Gastroesophageal sphincter (tissue), 4 donors: Measurements from ENCODE around the gene DYNC1I1. TPM values are rescaled to one million over a fixed set of nuclear protein-coding genes. Genes with fewer than 3 reads are reported as not detected.

Experiments used
- ATAC-seq: fragments of 150-250 bp; one replicate; pipeline ENCODE4 v1.9.1; 2016; ENCODE audit warnings: mild to moderate bottlenecking, moderate library complexity
- H3K27ac ChIP-seq, 4 donors: fragments of 200-600 bp; sonication (generic) in 3 of 4; 1 replicate in 3 of 4; 2 replicates in 1 of 4; pipeline ENCODE4 v1.5.1; 2016 to 2019
- H3K27me3 ChIP-seq: fragments of 200-600 bp; sonication (generic); one replicate; pipeline ENCODE4 v1.5.1; 2019
- H3K36me3 ChIP-seq, 2 donors: fragments of 200-600 bp; sonication (generic); one replicate each; pipeline ENCODE4 v1.5.1; 2019; ENCODE audit warnings: control low read depth in 1 of 2
- H3K4me1 ChIP-seq, 3 donors: fragments of 200-600 bp; sonication (generic); 1 replicate in 2 of 3; 2 replicates in 1 of 3; pipeline ENCODE4 v1.5.1; 2016 to 2019; ENCODE audit warnings: control low read depth in 2 of 3
- H3K4me3 ChIP-seq, 2 donors: fragments of 200-600 bp; sonication (generic); one replicate each; pipeline ENCODE4 v1.5.1; 2019; ENCODE audit warnings: mild to moderate bottlenecking in 1 of 2, moderate library complexity in 1 of 2
- H3K9me3 ChIP-seq, 3 donors: fragments of 200-600 bp; sonication (generic); one replicate each; pipeline ENCODE4 v1.5.1; 2017 to 2019; ENCODE audit warnings: control low read depth in 2 of 3
- CTCF ChIP-seq, 4 experiments: fragments of 200-600 bp in 2 of 4; fragments of 450-650 bp in 2 of 4; sonication (generic) in 1 of 4; IDR thresholded peaks; one replicate each; pipeline ENCODE4 v1.5.1; 2017 to 2019; ENCODE audit warnings: antibody characterized with exemption in 4 of 4, mild to moderate bottlenecking in 2 of 4, moderate library complexity in 2 of 4
- EP300 ChIP-seq: sonication (generic); formaldehyde crosslinking; IDR thresholded peaks from one replicate; pipeline ENCODE4 v1.6.1; 2017; ENCODE audit warnings: antibody characterized with exemption, mild to moderate bottlenecking
- POLR2A ChIP-seq, 2 donors: fragments of 450-650 bp; IDR thresholded peaks; one replicate each; pipeline ENCODE4 v1.6.1; 2017; ENCODE audit warnings: antibody characterized with exemption in 2 of 2, mild to moderate bottlenecking in 2 of 2, moderate library complexity in 1 of 2
- POLR2AphosphoS5 ChIP-seq: sonication (generic); formaldehyde crosslinking; IDR thresholded peaks from one replicate; pipeline ENCODE4 v1.6.1; 2017; ENCODE audit warnings: antibody characterized with exemption
- WGBS, 2 donors: methylation state at CpG; one replicate each; pipeline ENCODE4 v1.1.5; 2018; ENCODE audit warnings: low coverage in 1 of 2; 5-methylcytosine and 5-hydroxymethylcytosine counted together
- total RNA-seq, 4 donors: library from RNA; depleted of rRNA; stranded (reverse); fragments of >200 nt; gene quantifications; one replicate each; pipeline ENCODE4 v1.1.0, GENCODE V29; 2016

Gene DYNC1I1
- total RNA-seq, 4 donors from 2014 or later: 7.6 to 23.8 (median 18.2) TPM

- ATAC-seq: no peak
- H3K4me1 ChIP-seq: no peaks in the 10 kb centered on the region
- H3K27ac ChIP-seq: no peak overlapping the region
- 56 to 89% methylated on average over 1 of the region's 1 CpG for WGBS, 2 donors
- no peak overlapping the region for H3K4me3 ChIP-seq
- H3K9me3 ChIP-seq: no peaks in the 10 kb centered on the region
- no peaks in the 10 kb centered on the region for H3K27me3 ChIP-seq
- peaks cover 0 to 10% of the 10 kb centered on the region in 2 donors for H3K36me3 ChIP-seq
- TF ChIP-seq POLR2AphosphoS5 (no peak), EP300 (no peak), CTCF (IDR thresholded peaks at IDR 0.05) (no peak), POLR2A (IDR thresholded peaks at IDR 0.05) (no peak)
Observed at GRCh38 chr7:96014617-96015016, 242.3 kb downstream of the DYNC1I1 start.

GRCh38 chr7:96016056-96016586, 243.8 kb downstream of the DYNC1I1 start:
- no peak for ATAC-seq
- no peaks in the 10 kb centered on the region for H3K27me3 ChIP-seq
- H3K4me1 ChIP-seq: no peaks in the 10 kb centered on the region
- no peak overlapping the region for H3K27ac ChIP-seq
- 46 to 74% methylated on average over 3 of the region's 3 CpGs for WGBS, 2 donors
- TF ChIP-seq POLR2A (IDR thresholded peaks at IDR 0.05) (no peak), POLR2AphosphoS5 (no peak), CTCF (IDR thresholded peaks at IDR 0.05) (no peak)
- no peak overlapping the region for H3K4me3 ChIP-seq
- peaks cover 0 to 10% of the 10 kb centered on the region in 2 donors for H3K36me3 ChIP-seq
- no peaks in the 10 kb centered on the region for H3K9me3 ChIP-seq

GRCh38 chr7:96016735-96017134, 244.4 kb downstream of the DYNC1I1 start:
- no peaks in the 10 kb centered on the region for H3K9me3 ChIP-seq
- H3K4me1 ChIP-seq: no peaks in the 10 kb centered on the region
- no peak for ATAC-seq
- H3K36me3 ChIP-seq: peaks cover 0 to 10% of the 10 kb centered on the region in 2 donors
- no peak overlapping the region for H3K27ac ChIP-seq
- H3K4me3 ChIP-seq: no peak overlapping the region
- 0 to 38% methylated on average over 1 to 2 of the region's 2 CpGs for WGBS, 2 donors
- no peak for TF ChIP-seq POLR2AphosphoS5
- no peak for TF ChIP-seq EP300
- TF ChIP-seq POLR2A (IDR thresholded peaks at IDR 0.05): no peak
- TF ChIP-seq CTCF (IDR thresholded peaks at IDR 0.05): no peak
- no peaks in the 10 kb centered on the region for H3K27me3 ChIP-seq

GRCh38 chr7:96017877-96018276, 245.5 kb downstream of the DYNC1I1 start:
- no peaks in the 10 kb centered on the region for H3K27me3 ChIP-seq
- no peak overlapping the region for H3K27ac ChIP-seq
- peaks cover 0 to 10% of the 10 kb centered on the region in 2 donors for H3K36me3 ChIP-seq
- H3K9me3 ChIP-seq: no peaks in the 10 kb centered on the region
- no peaks in the 10 kb centered on the region for H3K4me1 ChIP-seq
- TF ChIP-seq POLR2AphosphoS5 (no peak), POLR2A (IDR thresholded peaks at IDR 0.05) (no peak), CTCF (IDR thresholded peaks at IDR 0.05) (no peak), EP300 (no peak)
- H3K4me3 ChIP-seq: no peak overlapping the region
- WGBS, 2 donors: 93 to 100% methylated on average over 1 to 2 of the region's 3 CpGs
- ATAC-seq: no peak

- Histone ChIP-seq H3K4me1 (no peaks in the 10 kb centered on the region), H3K27ac (no peak overlapping the region), H3K36me3 (peaks cover 0 to 3% of the 10 kb centered on the region in 2 donors), H3K27me3 (no peaks in the 10 kb centered on the region), H3K9me3 (no peaks in the 10 kb centered on the region), H3K4me3 (no peak overlapping the region)
- 88 to 90% methylated on average over 3 to 4 of the region's 4 CpGs for WGBS, 2 donors
- ATAC-seq: no peak
- TF ChIP-seq CTCF (IDR thresholded peaks at IDR 0.05) (no peak), POLR2AphosphoS5 (no peak), POLR2A (IDR thresholded peaks at IDR 0.05) (no peak), EP300 (no peak)
Observed at GRCh38 chr7:96021568-96021967, 249.2 kb downstream of the DYNC1I1 start.
